OCI-LY1 (cell line): ENCODE measurements around the gene TSR3.

Experiments used
- H2AFZ ChIP-seq: fragments of 200-600 bp; sonication (generic), shearing (Covaris generic); 2 replicates; pipeline ENCODE4 v1.6.0; 2014; ENCODE audit warnings: antibody characterized with exemption, mild to moderate bottlenecking, low read length
- H3F3A ChIP-seq: fragments of 200-600 bp; sonication (generic), shearing (Covaris generic); 2 replicates; pipeline ENCODE4 v1.6.0; 2014; ENCODE audit warnings: mild to moderate bottlenecking, antibody characterized with exemption, low read length, moderate library complexity; ENCODE audit not compliant: insufficient read depth
- H3K27ac ChIP-seq: fragments of 200-600 bp; sonication (generic); 2 replicates; pipeline ENCODE4 v1.5.1; 2014; ENCODE audit warnings: low read length, mixed run types, mild to moderate bottlenecking, low read depth; ENCODE audit not compliant: poor library complexity, severe bottlenecking
- H3K27me3 ChIP-seq: fragments of 200-600 bp; sonication (generic); 2 replicates; pipeline ENCODE4 v1.6.0; 2014; ENCODE audit warnings: antibody characterized with exemption, mild to moderate bottlenecking, low read length, moderate library complexity; ENCODE audit not compliant: insufficient read depth
- H3K36me3 ChIP-seq: fragments of 200-600 bp; sonication (generic); 2 replicates; pipeline ENCODE4 v1.6.1; 2014; ENCODE audit warnings: mild to moderate bottlenecking, antibody characterized with exemption, low read length, moderate library complexity, mixed read lengths; ENCODE audit not compliant: insufficient read depth
- H3K4me1 ChIP-seq: fragments of 200-600 bp; sonication (generic); 2 replicates; pipeline ENCODE4 v1.5.1; 2014; ENCODE audit warnings: mild to moderate bottlenecking, low read length, moderate library complexity; ENCODE audit not compliant: insufficient read depth, severe bottlenecking
- H3K4me2 ChIP-seq: fragments of 200-600 bp; sonication (generic), shearing (Covaris generic); 2 replicates; pipeline ENCODE4 v1.6.1; 2014; ENCODE audit warnings: low read length
- H3K4me3 ChIP-seq: fragments of 200-600 bp; sonication (generic); 2 replicates; pipeline ENCODE4 v1.5.1; 2014; ENCODE audit warnings: low read length, low read depth, mild to moderate bottlenecking, mixed read lengths; ENCODE audit not compliant: poor library complexity, severe bottlenecking
- H3K79me2 ChIP-seq: fragments of 200-600 bp; shearing (Covaris generic); 2 replicates; pipeline ENCODE4 v1.6.1; 2016; ENCODE audit warnings: mixed run types, low read length, mixed read lengths; ENCODE audit not compliant: insufficient read depth
- H3K9ac ChIP-seq: fragments of 200-600 bp; sonication (generic), shearing (Covaris generic); 2 replicates; pipeline ENCODE4 v1.6.1; 2014; ENCODE audit warnings: mild to moderate bottlenecking, low read length, mixed read lengths
- H3K9me2 ChIP-seq: fragments of 200-600 bp; sonication (generic), shearing (Covaris generic); 2 replicates; pipeline ENCODE4 v1.6.1; 2014; ENCODE audit warnings: low read depth, mild to moderate bottlenecking, low read length, mixed read lengths
- H3K9me3 ChIP-seq: fragments of 200-600 bp; shearing (Covaris generic); 2 replicates; pipeline ENCODE4 v1.6.1; 2014; ENCODE audit warnings: low read length, mixed read lengths
- H4K20me1 ChIP-seq: fragments of 200-600 bp; sonication (generic), shearing (Covaris generic); 2 replicates; pipeline ENCODE4 v1.6.0; 2016; ENCODE audit warnings: mild to moderate bottlenecking, low read length; ENCODE audit not compliant: insufficient read depth
- EZH2 ChIP-seq: fragments of 200-600 bp; sonication (generic), shearing (Covaris generic); IDR thresholded peaks from 2 replicates; pipeline ENCODE4 v1.8.0; 2017; ENCODE audit warnings: borderline replicate concordance, mixed run types, mild to moderate bottlenecking, antibody characterized with exemption, low read length, moderate library complexity, mixed read lengths
- TF ChIP-seq, protein P1 (sequence below): fragments of 200-600 bp; sonication (generic), shearing (Covaris generic); IDR thresholded peaks from 2 replicates; pipeline ENCODE4 v1.5.1; 2017; ENCODE audit warnings: mild to moderate bottlenecking, antibody characterized with exemption, low read length, moderate library complexity, mixed read lengths

TSR3 gene

DNA sequence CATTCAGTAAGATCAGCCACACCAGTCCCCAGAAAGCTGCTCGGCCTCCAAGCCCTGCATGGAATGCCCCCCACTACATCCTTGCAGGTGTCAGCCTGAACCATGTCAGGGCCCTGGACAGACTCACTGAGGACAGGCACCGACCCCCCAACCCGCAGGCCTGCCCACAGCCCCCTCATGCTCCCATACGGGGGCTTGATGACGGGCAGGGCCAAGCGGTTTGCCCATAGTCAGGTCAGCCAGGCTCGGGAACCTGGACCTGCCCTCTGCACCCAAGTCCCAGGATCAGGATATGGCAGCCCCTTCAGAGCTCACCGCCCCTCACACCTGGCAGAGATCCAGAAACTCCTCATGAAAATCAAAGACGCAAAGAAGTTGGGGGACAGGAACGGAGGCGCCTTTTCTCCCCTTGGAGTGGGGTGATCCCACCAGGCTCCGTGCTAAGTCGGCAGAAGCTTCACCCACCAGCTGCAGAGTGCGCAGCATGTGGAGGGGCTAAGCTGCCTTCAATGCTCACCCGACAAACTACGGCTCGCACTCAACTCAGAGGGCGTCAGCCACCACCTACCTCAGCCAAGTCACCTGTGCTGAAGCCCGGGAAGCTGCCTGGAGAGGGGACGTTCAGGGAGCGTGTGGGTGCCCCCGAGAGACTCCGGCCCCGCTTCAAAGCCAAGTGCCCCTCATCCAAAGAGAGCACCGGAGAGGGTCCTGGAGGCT, 26.6 kb upstream of the TSR3 start:
- H3K27ac ChIP-seq = peak overlapping the region; percentile 42
- peak overlapping the region; percentile 92 for H3K4me2 ChIP-seq
- peaks cover 9% of the 10 kb centered on the region for H3K79me2 ChIP-seq
- no peak for TF ChIP-seq EZH2
- TF ChIP-seq, protein P1, sequence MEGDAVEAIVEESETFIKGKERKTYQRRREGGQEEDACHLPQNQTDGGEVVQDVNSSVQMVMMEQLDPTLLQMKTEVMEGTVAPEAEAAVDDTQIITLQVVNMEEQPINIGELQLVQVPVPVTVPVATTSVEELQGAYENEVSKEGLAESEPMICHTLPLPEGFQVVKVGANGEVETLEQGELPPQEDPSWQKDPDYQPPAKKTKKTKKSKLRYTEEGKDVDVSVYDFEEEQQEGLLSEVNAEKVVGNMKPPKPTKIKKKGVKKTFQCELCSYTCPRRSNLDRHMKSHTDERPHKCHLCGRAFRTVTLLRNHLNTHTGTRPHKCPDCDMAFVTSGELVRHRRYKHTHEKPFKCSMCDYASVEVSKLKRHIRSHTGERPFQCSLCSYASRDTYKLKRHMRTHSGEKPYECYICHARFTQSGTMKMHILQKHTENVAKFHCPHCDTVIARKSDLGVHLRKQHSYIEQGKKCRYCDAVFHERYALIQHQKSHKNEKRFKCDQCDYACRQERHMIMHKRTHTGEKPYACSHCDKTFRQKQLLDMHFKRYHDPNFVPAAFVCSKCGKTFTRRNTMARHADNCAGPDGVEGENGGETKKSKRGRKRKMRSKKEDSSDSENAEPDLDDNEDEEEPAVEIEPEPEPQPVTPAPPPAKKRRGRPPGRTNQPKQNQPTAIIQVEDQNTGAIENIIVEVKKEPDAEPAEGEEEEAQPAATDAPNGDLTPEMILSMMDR = no peak
- no peaks in the 10 kb centered on the region for H3K9me3 ChIP-seq
- H3K27me3 ChIP-seq = no peaks in the 10 kb centered on the region
- no peaks in the 10 kb centered on the region for H4K20me1 ChIP-seq
- no peaks in the 10 kb centered on the region for H3F3A ChIP-seq
- H3K9ac ChIP-seq = peak overlapping the region; percentile 96
- H3K4me1 ChIP-seq = peaks cover 23% of the 10 kb centered on the region
- H3K9me2 ChIP-seq = no peaks in the 10 kb centered on the region
- H3K36me3 ChIP-seq = peaks cover 16% of the 10 kb centered on the region
- H3K4me3 ChIP-seq = peak overlapping the region; percentile 86
- H2AFZ ChIP-seq = no peak overlapping the region

DNA sequence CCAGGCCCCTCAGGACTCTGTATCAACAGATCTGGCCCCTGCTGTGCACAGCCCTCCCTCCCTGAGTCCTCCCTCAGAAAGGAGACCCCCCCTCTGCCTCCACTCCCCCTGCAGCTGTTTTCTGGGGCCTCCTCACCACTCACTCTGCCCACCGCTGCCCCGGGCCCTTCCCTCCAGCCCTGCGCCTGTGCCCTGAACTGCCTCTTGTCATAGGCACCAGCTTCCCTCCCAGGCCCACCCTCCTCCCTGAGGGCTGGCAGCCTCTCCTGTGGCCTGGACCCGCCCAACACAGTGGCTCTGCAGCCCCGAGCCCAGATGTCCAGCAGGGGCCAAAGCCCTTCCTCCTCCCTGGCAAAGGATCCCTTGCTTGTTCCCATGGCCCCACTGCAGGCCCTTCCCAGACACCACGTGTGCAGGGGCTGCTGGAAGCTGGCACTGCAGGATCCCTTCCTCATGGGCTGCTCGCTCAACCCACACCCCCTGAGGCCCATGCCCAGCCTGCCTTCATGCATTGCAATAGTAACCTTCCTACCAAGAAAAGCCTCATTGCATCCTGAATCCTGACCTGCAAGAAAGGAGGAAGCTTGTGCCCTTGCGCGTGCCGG, 25.8 kb upstream of the TSR3 start:
- Histone ChIP-seq H3K79me2 (peaks cover 9% of the 10 kb centered on the region), H3K9me3 (no peaks in the 10 kb centered on the region), H3K4me1 (peaks cover 23% of the 10 kb centered on the region), H4K20me1 (no peaks in the 10 kb centered on the region), H3K9ac (no peak overlapping the region), H3K27ac (no peak overlapping the region), H3K9me2 (no peaks in the 10 kb centered on the region), H3K36me3 (peaks cover 16% of the 10 kb centered on the region), H3K4me2 (peak overlapping the region; percentile 92; the same call in 1 of the 2 replicates), H3K4me3 (peak overlapping the region; percentile 86), H3F3A (no peaks in the 10 kb centered on the region), H3K27me3 (no peaks in the 10 kb centered on the region), H2AFZ (no peak overlapping the region)
- no peak for TF ChIP-seq EZH2
- TF ChIP-seq, protein P1 = no peak

DNA sequence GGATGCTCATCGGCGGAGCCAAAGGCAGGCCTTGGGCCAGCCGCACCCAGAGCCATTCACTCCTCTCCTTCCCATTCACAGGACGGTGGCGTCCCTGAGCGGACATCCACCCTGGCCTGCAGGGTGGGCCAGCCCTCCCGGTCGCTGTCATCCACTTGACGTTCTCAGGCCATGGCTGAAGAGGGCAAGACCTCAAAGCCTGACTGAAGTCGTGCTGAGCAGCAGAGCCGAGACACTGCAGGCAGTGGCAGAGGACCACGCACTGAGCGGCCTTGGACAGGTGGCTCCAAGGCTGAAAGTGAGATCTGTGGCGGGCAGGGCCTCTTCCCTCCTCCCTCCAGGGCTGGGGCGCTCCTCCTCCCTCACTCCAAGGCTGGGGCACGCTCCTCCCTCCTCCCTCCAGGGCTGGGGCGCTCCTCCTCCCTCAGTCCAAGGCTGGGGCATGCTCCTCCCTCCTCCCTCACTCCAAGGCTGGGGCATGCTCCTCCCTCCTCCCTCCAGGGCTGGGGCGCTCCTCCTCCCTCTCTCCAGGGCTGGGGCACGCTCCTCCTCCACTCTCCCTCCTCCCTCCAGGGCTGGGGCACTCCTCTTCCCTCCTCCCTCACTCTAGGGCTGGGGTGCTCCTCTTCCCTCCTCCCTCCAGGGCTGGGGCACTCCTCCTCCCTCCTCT, 24.2 kb upstream of the TSR3 start:
- Histone ChIP-seq H3K4me1 (peaks cover 23% of the 10 kb centered on the region), H3F3A (no peaks in the 10 kb centered on the region), H3K4me3 (no peak overlapping the region), H3K4me2 (no peak overlapping the region), H3K79me2 (peaks cover 9% of the 10 kb centered on the region), H3K9me2 (no peaks in the 10 kb centered on the region), H3K27me3 (no peaks in the 10 kb centered on the region), H2AFZ (no peak overlapping the region), H3K27ac (no peak overlapping the region), H3K9me3 (no peaks in the 10 kb centered on the region), H3K9ac (no peak overlapping the region), H4K20me1 (no peaks in the 10 kb centered on the region), H3K36me3 (peaks cover 11% of the 10 kb centered on the region)
- no peak for TF ChIP-seq EZH2
- TF ChIP-seq, protein P1 = no peak
